Measurements from ENCODE around the gene AATF. TPM values are rescaled to one million over a fixed set of nuclear protein-coding genes. Genes with fewer than 3 reads are reported as not detected.

The AATF gene
- total RNA-seq, 1 donor from 2014 or later, result 54.5 TPM

DNA sequence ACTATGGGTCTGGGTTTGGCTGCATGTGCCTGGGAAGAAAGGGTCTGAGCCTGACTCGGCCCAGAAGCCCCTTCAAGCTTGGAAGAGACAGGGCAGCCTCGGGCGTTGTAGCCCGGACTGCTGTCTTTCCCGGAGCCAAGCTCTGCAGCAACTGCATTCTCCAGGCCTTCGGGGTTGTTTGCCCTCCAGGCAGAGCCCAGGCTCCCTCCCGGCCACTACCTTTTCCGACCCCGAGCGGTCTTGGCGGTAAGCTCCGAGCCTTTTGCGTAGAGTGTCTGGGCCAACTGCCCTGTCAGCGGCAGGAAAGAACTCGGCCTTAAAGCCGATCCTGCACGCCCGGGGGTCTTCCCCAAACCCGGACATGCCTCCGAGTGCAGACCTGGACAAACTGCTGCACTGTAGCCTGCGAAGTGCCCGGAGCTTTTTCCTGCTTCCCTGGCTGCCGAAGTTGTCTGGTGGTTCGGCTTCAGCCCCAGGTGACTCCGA is 10.1 kb upstream of the AATF start:
- no peak for DNase-seq (ENCODE audit: low read depth)
- Histone ChIP-seq H3K36me3 (ENCODE audit: control insufficient read depth, insufficient read depth, low read length) (peaks cover 8% of the 10 kb centered on the region), H3K27me3 (ENCODE audit: control insufficient read depth, insufficient read depth, low read length) (no peaks in the 10 kb centered on the region), H3K4me3 (ENCODE audit: low read depth, low read length) (peak overlapping the region; percentile 61)
- TF ChIP-seq, protein P1, sequence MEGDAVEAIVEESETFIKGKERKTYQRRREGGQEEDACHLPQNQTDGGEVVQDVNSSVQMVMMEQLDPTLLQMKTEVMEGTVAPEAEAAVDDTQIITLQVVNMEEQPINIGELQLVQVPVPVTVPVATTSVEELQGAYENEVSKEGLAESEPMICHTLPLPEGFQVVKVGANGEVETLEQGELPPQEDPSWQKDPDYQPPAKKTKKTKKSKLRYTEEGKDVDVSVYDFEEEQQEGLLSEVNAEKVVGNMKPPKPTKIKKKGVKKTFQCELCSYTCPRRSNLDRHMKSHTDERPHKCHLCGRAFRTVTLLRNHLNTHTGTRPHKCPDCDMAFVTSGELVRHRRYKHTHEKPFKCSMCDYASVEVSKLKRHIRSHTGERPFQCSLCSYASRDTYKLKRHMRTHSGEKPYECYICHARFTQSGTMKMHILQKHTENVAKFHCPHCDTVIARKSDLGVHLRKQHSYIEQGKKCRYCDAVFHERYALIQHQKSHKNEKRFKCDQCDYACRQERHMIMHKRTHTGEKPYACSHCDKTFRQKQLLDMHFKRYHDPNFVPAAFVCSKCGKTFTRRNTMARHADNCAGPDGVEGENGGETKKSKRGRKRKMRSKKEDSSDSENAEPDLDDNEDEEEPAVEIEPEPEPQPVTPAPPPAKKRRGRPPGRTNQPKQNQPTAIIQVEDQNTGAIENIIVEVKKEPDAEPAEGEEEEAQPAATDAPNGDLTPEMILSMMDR (IDR thresholded peaks at IDR 0.05; ENCODE audit: insufficient read depth, low read length, poor library complexity, severe bottlenecking), result no peak

DNA sequence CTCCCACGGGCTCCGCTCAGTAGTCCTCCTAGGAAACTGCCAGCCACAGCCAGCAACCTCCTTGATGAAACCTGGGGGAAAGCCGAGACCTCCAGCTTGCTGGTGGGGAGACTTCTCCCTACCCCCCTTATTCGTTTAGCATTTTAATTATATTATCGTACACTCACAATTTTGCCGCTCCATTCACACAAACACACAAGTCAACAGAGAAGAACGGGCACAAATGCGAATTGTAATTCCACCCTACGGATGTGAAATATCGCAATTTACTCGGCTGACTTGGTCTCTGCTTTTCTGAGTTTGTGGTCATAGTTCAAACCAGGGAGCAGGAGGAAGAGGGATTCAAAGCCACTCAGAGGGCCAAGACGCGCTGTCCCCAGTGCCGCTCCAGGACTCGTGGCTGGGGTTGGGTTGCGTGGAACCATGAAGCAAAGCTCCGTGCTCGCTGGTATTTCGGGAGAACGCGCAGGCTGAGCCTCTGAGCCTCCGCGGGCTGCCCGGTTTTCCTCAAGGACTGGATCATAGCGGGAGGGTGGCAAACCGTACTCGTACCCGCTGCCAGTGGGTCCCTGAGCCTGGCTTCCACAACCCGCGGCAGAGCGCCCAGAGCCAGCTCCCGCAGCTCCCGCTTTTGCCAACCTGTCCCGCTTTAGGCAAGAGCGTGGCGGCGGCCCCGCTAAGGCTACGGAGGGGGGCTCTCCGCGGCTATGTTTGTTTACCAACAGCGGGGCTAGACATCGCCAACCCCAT is 9.5 kb upstream of the AATF start:
- TF ChIP-seq, protein P1 (IDR thresholded peaks at IDR 0.05; ENCODE audit: insufficient read depth, low read length, poor library complexity, severe bottlenecking), result no peak
- no peaks in the 10 kb centered on the region for H3K27me3 ChIP-seq (ENCODE audit: control insufficient read depth, insufficient read depth, low read length)
- H3K4me3 ChIP-seq (ENCODE audit: low read depth, low read length), result peak overlapping the region; percentile 61
- H3K36me3 ChIP-seq (ENCODE audit: control insufficient read depth, insufficient read depth, low read length), result peaks cover 8% of the 10 kb centered on the region
- DNase-seq (ENCODE audit: low read depth), result no peak

DNA sequence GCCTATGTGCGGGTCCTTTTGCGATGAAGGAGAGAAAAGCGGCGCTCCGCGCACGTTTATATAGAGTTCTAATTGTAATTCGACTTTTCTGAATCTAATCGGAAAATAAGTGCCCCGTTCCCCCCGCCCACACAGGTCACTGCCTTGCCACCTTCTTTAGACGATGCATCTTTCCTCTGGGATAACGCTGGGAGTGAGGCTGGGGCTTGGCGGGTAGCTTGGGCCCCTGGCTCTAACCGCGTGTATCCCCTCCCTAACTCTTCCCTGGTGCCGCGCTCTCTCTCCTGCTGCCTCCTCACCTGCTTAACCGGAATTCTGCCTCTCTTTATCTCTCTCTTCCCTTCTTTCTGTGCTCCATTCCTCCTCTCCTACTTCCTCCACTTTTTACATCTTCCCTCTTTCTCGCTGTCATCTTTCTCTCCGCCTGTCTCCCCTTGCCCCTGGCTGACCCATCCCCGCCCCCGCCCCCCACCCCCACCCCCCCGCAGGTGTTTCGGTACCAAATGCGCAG is 8.9 kb upstream of the AATF start:
- H3K4me3 ChIP-seq (ENCODE audit: low read depth, low read length), result peak overlapping the region; percentile 61
- H3K27me3 ChIP-seq (ENCODE audit: control insufficient read depth, insufficient read depth, low read length), result no peaks in the 10 kb centered on the region

DNA sequence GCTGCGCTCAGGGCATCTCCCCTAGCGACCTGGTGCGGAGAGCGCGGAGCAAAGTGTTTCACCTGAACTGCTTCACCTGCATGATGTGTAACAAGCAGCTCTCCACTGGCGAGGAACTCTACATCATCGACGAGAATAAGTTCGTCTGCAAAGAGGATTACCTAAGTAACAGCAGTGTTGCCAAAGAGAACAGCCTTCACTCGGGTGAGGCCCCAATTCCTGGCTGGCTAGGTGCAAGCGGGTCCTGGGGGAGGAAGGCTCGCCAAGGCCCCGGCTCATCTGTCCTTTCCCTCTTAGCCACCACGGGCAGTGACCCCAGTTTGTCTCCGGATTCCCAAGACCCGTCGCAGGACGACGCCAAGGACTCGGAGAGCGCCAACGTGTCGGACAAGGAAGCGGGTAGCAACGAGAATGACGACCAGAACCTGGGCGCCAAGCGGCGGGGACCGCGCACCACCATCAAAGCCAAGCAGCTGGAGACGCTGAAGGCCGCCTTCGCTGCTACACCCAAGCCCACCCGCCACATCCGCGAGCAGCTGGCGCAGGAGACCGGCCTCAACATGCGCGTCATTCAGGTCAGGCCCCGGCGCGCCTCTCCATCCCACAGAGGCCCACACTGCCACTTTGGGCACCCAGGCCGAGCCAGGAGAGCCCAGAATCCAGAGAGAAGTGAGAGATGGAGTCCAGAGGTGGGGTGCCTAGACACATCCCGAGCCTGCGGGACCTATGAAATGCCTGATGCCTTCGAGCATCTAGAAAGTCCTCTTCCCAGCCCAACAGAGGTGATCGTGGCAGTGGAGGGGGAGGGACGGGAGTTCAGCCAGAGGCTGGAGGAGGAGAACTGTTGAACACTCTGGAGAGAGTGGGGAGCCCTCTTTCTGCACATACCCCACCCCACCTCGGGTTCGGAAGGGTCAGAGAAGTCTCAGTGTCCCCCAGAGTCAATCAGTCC is 8.2 kb upstream of the AATF start:
- no peak for DNase-seq (ENCODE audit: low read depth)
- no peaks in the 10 kb centered on the region for H3K27me3 ChIP-seq (ENCODE audit: control insufficient read depth, insufficient read depth, low read length)
- peak overlapping the region; percentile 61 for H3K4me3 ChIP-seq (ENCODE audit: low read depth, low read length)
- peaks cover 8% of the 10 kb centered on the region for H3K36me3 ChIP-seq (ENCODE audit: control insufficient read depth, insufficient read depth, low read length)
- TF ChIP-seq, protein P1 (IDR thresholded peaks at IDR 0.05; ENCODE audit: insufficient read depth, low read length, poor library complexity, severe bottlenecking), result no peak

More for the DNA sequence above, 8.9 kb upstream of the AATF start:
- peaks cover 8% of the 10 kb centered on the region for H3K36me3 ChIP-seq (ENCODE audit: control insufficient read depth, insufficient read depth, low read length)
- DNase-seq (ENCODE audit: low read depth), result no peak
- TF ChIP-seq, protein P1 (IDR thresholded peaks at IDR 0.05; ENCODE audit: insufficient read depth, low read length, poor library complexity, severe bottlenecking), result no peak

DNA sequence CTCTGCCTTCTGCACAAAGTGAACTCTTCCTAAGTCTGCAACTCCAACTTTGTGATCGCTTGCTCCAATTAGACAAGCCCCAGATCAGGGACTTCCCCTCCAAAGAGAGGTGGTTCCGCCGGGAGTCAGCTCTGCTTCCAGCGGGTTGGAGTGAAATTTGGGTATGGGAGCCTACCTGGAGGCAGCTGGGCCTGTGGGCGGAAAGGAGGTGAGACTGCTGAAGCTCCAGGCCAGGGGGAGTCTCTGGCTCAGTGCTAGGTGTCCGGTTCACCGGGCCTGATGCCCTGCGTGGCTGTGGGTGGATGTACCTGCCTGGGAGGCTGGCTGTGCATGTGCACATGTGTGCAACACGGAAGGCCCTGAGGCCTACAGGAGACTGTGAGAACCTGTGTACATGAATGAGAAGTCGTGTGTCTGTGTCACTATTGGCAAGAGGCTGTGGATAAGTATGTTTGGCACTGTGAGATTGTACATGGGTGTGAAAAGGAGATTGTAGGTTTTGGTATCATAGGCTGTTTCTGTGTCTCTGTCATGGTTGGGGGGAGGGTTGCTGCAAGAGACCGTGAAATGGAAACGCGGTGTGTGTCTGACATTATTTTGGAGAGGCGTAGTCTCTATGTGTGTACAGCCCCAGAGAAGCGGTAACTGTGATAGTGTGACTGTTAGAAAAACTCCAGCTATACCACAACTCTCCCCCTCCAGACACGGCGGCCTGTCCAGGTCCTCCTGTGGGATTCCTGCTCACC is 7.3 kb upstream of the AATF start:
- TF ChIP-seq, protein P1 (IDR thresholded peaks at IDR 0.05; ENCODE audit: insufficient read depth, low read length, poor library complexity, severe bottlenecking), result no peak
- Histone ChIP-seq H3K4me3 (ENCODE audit: low read depth, low read length) (peak overlapping the region; percentile 61), H3K36me3 (ENCODE audit: control insufficient read depth, insufficient read depth, low read length) (peaks cover 8% of the 10 kb centered on the region), H3K27me3 (ENCODE audit: control insufficient read depth, insufficient read depth, low read length) (peaks cover under 1% of the 10 kb centered on the region)
- DNase-seq (ENCODE audit: low read depth), result no peak
